Measurements from ENCODE around the gene PALB2. TPM values are rescaled to one million over a fixed set of nuclear protein-coding genes. Genes with fewer than 3 reads are reported as not detected.

PALB2 gene
- total RNA-seq, 1 donor from 2014 or later = 8.4 TPM

DNA sequence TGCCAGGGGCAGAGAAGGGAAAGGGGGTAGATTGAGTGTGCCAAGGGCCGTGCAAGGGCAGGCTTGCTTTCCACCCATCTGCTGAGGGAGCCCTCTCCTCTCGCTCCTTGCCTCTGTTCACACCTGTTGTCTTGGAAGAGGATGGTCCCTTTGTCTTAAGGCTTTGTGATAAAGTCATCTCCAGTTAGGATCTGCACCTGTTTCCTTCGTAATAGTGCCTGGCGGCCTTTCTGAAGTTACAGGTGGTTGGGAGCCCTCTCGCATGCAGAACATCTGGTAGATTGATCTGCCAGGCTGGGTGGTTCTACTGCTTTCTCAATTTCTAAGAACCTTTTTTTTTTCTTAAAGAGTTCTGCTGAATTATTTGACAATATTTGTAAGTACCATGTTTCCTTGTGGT is 67.3 kb downstream of the PALB2 start:
- Mint-ChIP-seq H3K4me1 (ENCODE audit: low read depth) (no peaks in the 10 kb centered on the region), H3K27me3 (ENCODE audit: low read depth) (no peaks in the 10 kb centered on the region), H3K4me3 (ENCODE audit: unreplicated experiment) (no peak overlapping the region), H3K36me3 (ENCODE audit: low read depth) (peaks cover 30% of the 10 kb centered on the region), H3K27ac (ENCODE audit: unreplicated experiment) (no peak overlapping the region), H3K9me3 (ENCODE audit: low read depth) (no peaks in the 10 kb centered on the region)
- no peak for DNase-seq (ENCODE audit: low spot score)
- TF ChIP-seq, protein P1, sequence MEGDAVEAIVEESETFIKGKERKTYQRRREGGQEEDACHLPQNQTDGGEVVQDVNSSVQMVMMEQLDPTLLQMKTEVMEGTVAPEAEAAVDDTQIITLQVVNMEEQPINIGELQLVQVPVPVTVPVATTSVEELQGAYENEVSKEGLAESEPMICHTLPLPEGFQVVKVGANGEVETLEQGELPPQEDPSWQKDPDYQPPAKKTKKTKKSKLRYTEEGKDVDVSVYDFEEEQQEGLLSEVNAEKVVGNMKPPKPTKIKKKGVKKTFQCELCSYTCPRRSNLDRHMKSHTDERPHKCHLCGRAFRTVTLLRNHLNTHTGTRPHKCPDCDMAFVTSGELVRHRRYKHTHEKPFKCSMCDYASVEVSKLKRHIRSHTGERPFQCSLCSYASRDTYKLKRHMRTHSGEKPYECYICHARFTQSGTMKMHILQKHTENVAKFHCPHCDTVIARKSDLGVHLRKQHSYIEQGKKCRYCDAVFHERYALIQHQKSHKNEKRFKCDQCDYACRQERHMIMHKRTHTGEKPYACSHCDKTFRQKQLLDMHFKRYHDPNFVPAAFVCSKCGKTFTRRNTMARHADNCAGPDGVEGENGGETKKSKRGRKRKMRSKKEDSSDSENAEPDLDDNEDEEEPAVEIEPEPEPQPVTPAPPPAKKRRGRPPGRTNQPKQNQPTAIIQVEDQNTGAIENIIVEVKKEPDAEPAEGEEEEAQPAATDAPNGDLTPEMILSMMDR (IDR thresholded peaks at IDR 0.05) = no peak

DNA sequence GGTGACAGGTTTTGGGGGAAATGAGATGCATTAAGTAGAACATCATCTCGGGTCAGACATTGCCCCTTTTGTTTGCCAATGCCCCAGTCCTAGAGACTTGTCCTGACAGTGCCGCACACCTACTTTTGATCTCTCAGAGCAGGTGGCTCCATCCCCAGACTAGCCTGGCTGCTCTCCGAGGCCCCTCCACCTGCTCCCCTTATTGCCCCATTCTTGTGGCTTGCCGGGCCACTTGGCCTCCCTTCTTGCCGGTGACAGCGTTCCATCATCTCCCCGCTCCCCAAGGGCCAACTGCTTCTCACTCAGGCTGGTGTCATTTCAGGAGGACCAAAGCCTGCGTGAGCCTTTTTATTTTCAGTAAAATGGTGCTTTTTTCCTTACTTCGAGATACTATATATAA is 68.7 kb downstream of the PALB2 start:
- no peaks in the 10 kb centered on the region for H3K4me1 Mint-ChIP-seq (ENCODE audit: low read depth)
- TF ChIP-seq, protein P1 (IDR thresholded peaks at IDR 0.05) = no peak
- H3K9me3 Mint-ChIP-seq (ENCODE audit: low read depth) = no peaks in the 10 kb centered on the region
- H3K27ac Mint-ChIP-seq (ENCODE audit: unreplicated experiment) = no peak overlapping the region
- DNase-seq (ENCODE audit: low spot score) = no peak
- H3K27me3 Mint-ChIP-seq (ENCODE audit: low read depth) = no peaks in the 10 kb centered on the region
- H3K4me3 Mint-ChIP-seq (ENCODE audit: unreplicated experiment) = no peak overlapping the region
- peaks cover 34% of the 10 kb centered on the region for H3K36me3 Mint-ChIP-seq (ENCODE audit: low read depth)

DNA sequence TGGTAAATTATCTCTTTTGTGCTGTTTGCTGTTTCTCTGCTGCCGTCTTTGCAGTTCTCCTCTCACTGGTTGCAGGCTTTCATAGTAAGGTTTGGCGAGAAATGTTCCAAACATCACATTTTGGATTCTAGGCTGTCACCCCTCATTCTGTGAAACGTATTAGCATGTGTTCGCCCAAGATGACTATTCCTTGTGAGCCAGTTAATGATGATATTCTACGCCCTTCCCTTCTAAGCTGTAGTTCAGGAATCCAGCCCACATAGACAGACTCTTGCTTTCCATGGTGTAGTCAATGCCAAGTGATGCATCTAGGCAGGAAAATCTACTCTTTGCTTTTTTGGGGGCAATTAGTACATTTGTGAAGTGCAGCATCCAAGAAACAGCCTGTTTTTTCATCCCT is 69.2 kb downstream of the PALB2 start:
- peaks cover 34% of the 10 kb centered on the region for H3K36me3 Mint-ChIP-seq (ENCODE audit: low read depth)
- H3K4me3 Mint-ChIP-seq (ENCODE audit: unreplicated experiment) = no peak overlapping the region
- no peaks in the 10 kb centered on the region for H3K4me1 Mint-ChIP-seq (ENCODE audit: low read depth)
- H3K27me3 Mint-ChIP-seq (ENCODE audit: low read depth) = no peaks in the 10 kb centered on the region
- no peak overlapping the region for H3K27ac Mint-ChIP-seq (ENCODE audit: unreplicated experiment)
- DNase-seq (ENCODE audit: low spot score) = no peak
- no peaks in the 10 kb centered on the region for H3K9me3 Mint-ChIP-seq (ENCODE audit: low read depth)
- TF ChIP-seq, protein P1 (IDR thresholded peaks at IDR 0.05) = no peak

DNA sequence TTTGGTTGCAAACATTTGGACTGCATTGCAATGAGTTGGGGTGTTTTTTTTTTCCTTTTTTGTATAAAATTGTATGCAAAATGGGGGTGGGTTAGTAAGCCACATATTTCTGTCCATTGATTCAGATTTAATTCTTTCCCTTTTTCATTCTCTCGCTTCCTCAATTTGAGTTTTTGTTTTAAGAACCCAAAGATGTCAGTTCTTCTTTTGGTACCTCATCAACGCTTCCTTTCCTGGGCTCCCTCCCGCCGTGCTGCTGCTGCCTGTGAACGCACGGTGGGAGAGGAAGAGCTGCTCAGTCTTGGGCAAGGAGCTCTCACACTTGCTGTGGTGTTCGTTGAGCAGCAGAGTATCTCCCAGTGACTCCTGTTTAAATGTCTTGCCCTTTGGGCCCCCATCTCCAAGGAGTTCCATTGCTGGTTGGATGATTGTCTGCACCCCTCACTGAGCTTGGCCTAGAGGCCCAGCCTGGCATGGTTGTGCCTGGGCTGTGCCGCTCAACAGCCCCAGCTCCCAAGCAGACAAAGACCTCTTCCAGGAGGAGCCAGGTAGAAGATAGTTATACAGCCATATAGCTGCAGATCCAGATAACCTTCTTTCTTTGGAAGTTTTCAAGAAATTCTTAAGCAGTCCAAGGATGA is 70.0 kb downstream of the PALB2 start:
- DNase-seq (ENCODE audit: low spot score) = no peak
- Mint-ChIP-seq H3K4me1 (ENCODE audit: low read depth) (no peaks in the 10 kb centered on the region), H3K36me3 (ENCODE audit: low read depth) (peaks cover 38% of the 10 kb centered on the region), H3K27ac (ENCODE audit: unreplicated experiment) (no peak overlapping the region), H3K27me3 (ENCODE audit: low read depth) (no peaks in the 10 kb centered on the region), H3K4me3 (ENCODE audit: unreplicated experiment) (no peak overlapping the region), H3K9me3 (ENCODE audit: low read depth) (no peaks in the 10 kb centered on the region)
- TF ChIP-seq, protein P1 (IDR thresholded peaks at IDR 0.05) = no peak

DNA sequence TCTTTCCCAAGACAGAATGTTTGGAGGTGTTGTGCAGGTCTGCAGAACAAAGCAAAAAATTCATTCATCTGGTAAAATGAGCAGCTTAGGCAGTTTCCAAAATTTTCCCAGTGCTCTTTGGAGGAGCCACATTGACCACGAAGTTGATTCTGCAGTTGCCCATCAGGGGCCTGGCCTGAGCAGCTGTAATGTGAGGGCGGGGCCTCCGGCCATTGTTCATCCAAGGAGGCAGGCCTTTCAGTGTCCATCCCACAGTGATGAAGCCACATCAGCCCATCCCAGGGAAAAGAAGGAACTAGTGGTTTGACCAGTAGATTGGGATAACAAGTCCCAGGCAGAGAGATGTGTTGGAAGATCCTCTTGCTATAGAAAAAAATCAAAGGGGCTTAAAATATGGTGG is 73.5 kb downstream of the PALB2 start:
- Mint-ChIP-seq H3K4me3 (ENCODE audit: unreplicated experiment) (no peak overlapping the region), H3K27ac (ENCODE audit: unreplicated experiment) (no peak overlapping the region), H3K4me1 (ENCODE audit: low read depth) (no peaks in the 10 kb centered on the region), H3K27me3 (ENCODE audit: low read depth) (no peaks in the 10 kb centered on the region), H3K36me3 (ENCODE audit: low read depth) (peaks cover 52% of the 10 kb centered on the region), H3K9me3 (ENCODE audit: low read depth) (no peaks in the 10 kb centered on the region)
- TF ChIP-seq, protein P1 (IDR thresholded peaks at IDR 0.05) = no peak
- no peak for DNase-seq (ENCODE audit: low spot score)

All from chondrocyte (in vitro differentiated cells).